Smooth muscle cell (in vitro differentiated cells): ENCODE data around the gene LAMC1. TPM values are rescaled to one million over a fixed set of nuclear protein-coding genes. Genes with fewer than 3 reads are reported as not detected.

Source experiments
- DNase-seq: peaks from one replicate; lab custom pipeline; 2025; ENCODE audit not compliant: unreplicated experiment; lab: John Stamatoyannopoulos, UW
- H2AFZ ChIP-seq: fragments of 200-600 bp; sonication (generic); 2 replicates; pipeline ENCODE4 v1.6.0; 2016; ENCODE audit warnings: antibody characterized with exemption, low read depth, mild to moderate bottlenecking
- H3F3A ChIP-seq: fragments of 200-600 bp; sonication (generic); 2 replicates; pipeline ENCODE4 v1.6.0; 2017; ENCODE audit warnings: antibody characterized with exemption, low read depth
- H3K27ac ChIP-seq: fragments of 200-600 bp; sonication (generic); 2 replicates; pipeline ENCODE4 v1.5.1; 2016; ENCODE audit warnings: low read depth, mild to moderate bottlenecking
- H3K27me3 ChIP-seq: fragments of 200-600 bp; sonication (generic); 2 replicates; pipeline ENCODE4 v1.6.1; 2016; ENCODE audit warnings: low read depth, mild to moderate bottlenecking
- H3K36me3 ChIP-seq: fragments of 200-600 bp; sonication (generic); 2 replicates; pipeline ENCODE4 v1.5.1; 2016; ENCODE audit warnings: low read depth
- H3K4me1 ChIP-seq: fragments of 200-600 bp; sonication (generic); 2 replicates; pipeline ENCODE4 v1.5.1; 2016; ENCODE audit warnings: low read depth
- H3K4me2 ChIP-seq: fragments of 200-600 bp; sonication (generic); 2 replicates; pipeline ENCODE4 v1.6.0; 2016; ENCODE audit warnings: mild to moderate bottlenecking
- H3K4me3 ChIP-seq: fragments of 200-600 bp; sonication (generic); 2 replicates; pipeline ENCODE4 v1.5.1; 2016; ENCODE audit warnings: mild to moderate bottlenecking
- H3K79me2 ChIP-seq: fragments of 200-600 bp; sonication (generic); 2 replicates; pipeline ENCODE4 v1.6.0; 2016; ENCODE audit warnings: low read depth, mild to moderate bottlenecking
- H3K9ac ChIP-seq: fragments of 200-600 bp; sonication (generic); 2 replicates; pipeline ENCODE4 v1.6.0; 2016; ENCODE audit warnings: low read depth
- H3K9me3 ChIP-seq: fragments of 200-600 bp; sonication (generic); replicated peaks from 2 replicates; pipeline ENCODE4 v1.5.1; 2016; ENCODE audit warnings: low read depth
- H4K20me1 ChIP-seq: fragments of 200-600 bp; sonication (generic); 2 replicates; pipeline ENCODE4 v1.6.0; 2016; ENCODE audit warnings: low read depth
- WGBS: methylation state at CpG from one replicate; pipeline ENCODE4 v1.1.7; 2016; ENCODE audit warnings: low lambda C conversion rate; 5-methylcytosine and 5-hydroxymethylcytosine counted together
- polyA plus RNA-seq: library from polyadenylated mRNA; unstranded; fragments of >200 nt; fragmentation: Nextera tagmentation; extraction: Ambion mirVana; gene quantifications from 2 replicates; pipeline ENCODE4 v1.2.1, GENCODE V29; 2016
- total RNA-seq: library from RNA; depleted of rRNA; stranded (reverse); fragments of >200 nt; gene quantifications from 2 replicates; pipeline ENCODE4 v1.2.3, GENCODE V29; 2014
- TF ChIP-seq, protein P1 (sequence below): fragments of 200-600 bp; sonication (generic); IDR thresholded peaks from 2 replicates; pipeline ENCODE4 v1.5.1; 2017; ENCODE audit warnings: borderline replicate concordance, mild to moderate bottlenecking, antibody characterized with exemption; ENCODE audit not compliant: insufficient read depth, poor library complexity, severe bottlenecking

Gene LAMC1
- total and polyA plus RNA-seq, 2 experiments from 2014 or later = 64.9 to 137 TPM

DNA sequence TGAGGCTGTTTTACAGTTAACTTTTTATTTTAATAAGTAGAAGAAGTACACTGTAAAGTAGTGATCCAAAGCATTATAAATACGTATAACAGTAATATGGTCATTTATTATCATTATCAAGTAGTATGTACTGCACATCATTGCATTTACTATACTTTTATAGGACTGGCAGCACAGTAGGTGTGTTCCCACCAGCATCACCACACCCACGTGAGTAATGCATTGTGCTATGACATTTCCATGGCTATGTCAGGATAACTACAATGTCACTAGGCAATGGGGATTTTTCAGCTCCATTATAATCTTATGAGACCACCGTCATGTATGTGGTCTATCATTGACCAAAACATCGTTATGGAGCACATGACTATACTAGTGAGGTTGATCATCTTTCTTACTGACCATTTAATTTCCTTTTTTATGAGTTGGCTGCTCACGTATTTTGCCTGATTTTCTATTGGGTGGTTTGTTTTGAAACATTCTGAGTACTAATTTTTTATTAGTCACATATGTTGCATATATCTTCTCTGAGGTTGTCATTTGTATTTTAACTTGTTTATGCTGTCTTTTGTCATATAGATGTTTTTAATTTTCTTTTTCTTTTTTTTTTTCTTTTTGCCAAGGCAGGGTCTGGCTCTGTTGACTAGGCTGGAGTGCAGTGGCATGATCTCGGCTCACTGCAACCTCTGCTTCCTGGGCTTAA, 44.9 kb upstream of the LAMC1 start:
- Histone ChIP-seq H3F3A (no peaks in the 10 kb centered on the region), H3K9me3 (no peaks in the 10 kb centered on the region), H2AFZ (no peak overlapping the region), H3K4me2 (no peak overlapping the region), H3K79me2 (no peaks in the 10 kb centered on the region), H3K4me1 (peaks cover 21% of the 10 kb centered on the region), H4K20me1 (no peaks in the 10 kb centered on the region), H3K4me3 (no peak overlapping the region), H3K27me3 (no peaks in the 10 kb centered on the region), H3K27ac (no peak overlapping the region), H3K9ac (no peak overlapping the region), H3K36me3 (no peaks in the 10 kb centered on the region)
- TF ChIP-seq, protein P1, sequence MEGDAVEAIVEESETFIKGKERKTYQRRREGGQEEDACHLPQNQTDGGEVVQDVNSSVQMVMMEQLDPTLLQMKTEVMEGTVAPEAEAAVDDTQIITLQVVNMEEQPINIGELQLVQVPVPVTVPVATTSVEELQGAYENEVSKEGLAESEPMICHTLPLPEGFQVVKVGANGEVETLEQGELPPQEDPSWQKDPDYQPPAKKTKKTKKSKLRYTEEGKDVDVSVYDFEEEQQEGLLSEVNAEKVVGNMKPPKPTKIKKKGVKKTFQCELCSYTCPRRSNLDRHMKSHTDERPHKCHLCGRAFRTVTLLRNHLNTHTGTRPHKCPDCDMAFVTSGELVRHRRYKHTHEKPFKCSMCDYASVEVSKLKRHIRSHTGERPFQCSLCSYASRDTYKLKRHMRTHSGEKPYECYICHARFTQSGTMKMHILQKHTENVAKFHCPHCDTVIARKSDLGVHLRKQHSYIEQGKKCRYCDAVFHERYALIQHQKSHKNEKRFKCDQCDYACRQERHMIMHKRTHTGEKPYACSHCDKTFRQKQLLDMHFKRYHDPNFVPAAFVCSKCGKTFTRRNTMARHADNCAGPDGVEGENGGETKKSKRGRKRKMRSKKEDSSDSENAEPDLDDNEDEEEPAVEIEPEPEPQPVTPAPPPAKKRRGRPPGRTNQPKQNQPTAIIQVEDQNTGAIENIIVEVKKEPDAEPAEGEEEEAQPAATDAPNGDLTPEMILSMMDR = no peak
- DNase-seq = no peak
- 92% methylated on average over 6 of the region's 6 CpGs for WGBS

DNA sequence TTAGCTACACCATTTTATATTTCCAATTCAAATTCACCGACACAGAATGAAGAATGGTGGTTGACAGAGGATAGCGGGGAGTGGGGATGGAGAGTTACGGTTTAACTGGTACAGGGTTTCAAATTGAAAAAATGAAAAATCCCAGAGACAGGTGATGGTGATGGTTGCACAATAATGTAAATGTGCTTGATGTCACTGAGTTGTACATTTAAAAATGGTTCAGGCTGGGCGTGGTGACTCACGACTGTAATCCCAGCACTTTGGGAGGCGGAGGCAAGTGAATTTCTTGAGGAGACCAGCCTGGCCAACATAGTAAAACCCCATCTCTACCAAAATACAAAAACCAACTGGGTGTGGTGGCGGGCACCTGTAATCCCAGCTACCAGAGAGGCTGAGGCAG, 39.1 kb upstream of the LAMC1 start:
- WGBS = 95% methylated on average over 7 of the region's 7 CpGs
- H3K9ac ChIP-seq = no peak overlapping the region
- no peaks in the 10 kb centered on the region for H3K79me2 ChIP-seq
- no peaks in the 10 kb centered on the region for H4K20me1 ChIP-seq
- H2AFZ ChIP-seq = no peak overlapping the region
- no peak for DNase-seq
- no peaks in the 10 kb centered on the region for H3F3A ChIP-seq
- H3K36me3 ChIP-seq = no peaks in the 10 kb centered on the region
- peaks cover 5% of the 10 kb centered on the region for H3K4me1 ChIP-seq
- no peak overlapping the region for H3K27ac ChIP-seq
- no peaks in the 10 kb centered on the region for H3K9me3 ChIP-seq
- TF ChIP-seq, protein P1 = no peak
- no peak overlapping the region for H3K4me3 ChIP-seq
- no peaks in the 10 kb centered on the region for H3K27me3 ChIP-seq
- no peak overlapping the region for H3K4me2 ChIP-seq

DNA sequence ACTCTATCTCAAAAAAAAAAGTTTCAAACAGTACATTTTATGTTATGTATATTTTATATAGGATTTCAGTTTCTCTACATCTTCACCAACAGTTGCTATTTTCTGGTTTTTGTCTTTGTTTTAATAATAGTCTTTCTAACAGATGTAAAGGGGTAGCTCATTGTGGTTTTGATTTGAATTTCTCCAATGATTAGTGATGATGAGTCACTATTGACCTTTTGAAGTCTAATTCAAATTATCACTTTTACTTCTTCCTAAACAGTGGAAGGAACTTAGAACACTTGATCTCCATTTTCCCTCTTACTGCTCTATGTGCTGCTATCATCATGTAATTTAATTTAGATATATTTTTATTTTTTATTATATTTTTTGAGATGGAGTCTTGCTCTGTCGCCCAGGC, 38.6 kb upstream of the LAMC1 start:
- no peaks in the 10 kb centered on the region for H3K36me3 ChIP-seq
- no peak overlapping the region for H3K27ac ChIP-seq
- 100% methylated on average over 1 of the region's 1 CpG for WGBS
- H3K79me2 ChIP-seq = no peaks in the 10 kb centered on the region
- H4K20me1 ChIP-seq = no peaks in the 10 kb centered on the region
- H3K4me1 ChIP-seq = peaks cover 5% of the 10 kb centered on the region
- no peak overlapping the region for H3K9ac ChIP-seq
- no peak overlapping the region for H3K4me2 ChIP-seq
- no peaks in the 10 kb centered on the region for H3K9me3 ChIP-seq
- no peaks in the 10 kb centered on the region for H3F3A ChIP-seq
- DNase-seq = no peak
- no peak overlapping the region for H2AFZ ChIP-seq
- TF ChIP-seq, protein P1 = no peak
- no peaks in the 10 kb centered on the region for H3K27me3 ChIP-seq
- H3K4me3 ChIP-seq = no peak overlapping the region

DNA sequence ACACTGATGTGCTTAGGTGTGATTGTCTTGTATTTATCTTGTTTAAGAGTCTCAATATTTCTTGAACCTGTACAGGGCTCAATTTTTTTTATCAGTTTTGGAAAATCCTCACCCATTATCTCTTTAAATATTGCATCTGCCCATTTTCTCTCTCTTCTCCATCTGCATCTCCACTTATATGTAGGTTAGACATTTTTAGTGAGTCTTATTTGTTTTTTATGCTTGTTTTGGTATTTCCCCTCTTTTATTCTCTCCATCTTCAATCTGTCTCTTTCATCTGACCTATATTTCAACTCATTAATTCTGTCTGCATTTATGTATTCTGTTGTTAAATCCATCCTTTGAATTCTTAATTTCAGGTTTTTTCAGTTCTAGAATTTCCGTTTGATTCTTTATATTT, 37.3 kb upstream of the LAMC1 start:
- Histone ChIP-seq H3K27me3 (no peaks in the 10 kb centered on the region), H3K27ac (no peak overlapping the region), H3K4me3 (no peak overlapping the region), H3K36me3 (no peaks in the 10 kb centered on the region), H3K79me2 (no peaks in the 10 kb centered on the region), H3K9ac (no peak overlapping the region), H3F3A (no peaks in the 10 kb centered on the region), H3K9me3 (no peaks in the 10 kb centered on the region), H2AFZ (no peak overlapping the region), H3K4me2 (no peak overlapping the region), H4K20me1 (no peaks in the 10 kb centered on the region), H3K4me1 (peaks cover 5% of the 10 kb centered on the region)
- TF ChIP-seq, protein P1 = no peak
- DNase-seq = no peak
- WGBS = 96% methylated on average over 1 of the region's 1 CpG
